ENCODE measurements around the gene RABL3.
"Not testable (repeated sequence)": the region's sequence is repeated elsewhere in the genome, so short reads cannot be mapped to it uniquely, and the experiment has no call there.

The RABL3 gene

GRCh38 chr3:120641696-120642246 is 100.5 kb downstream of the RABL3 start:
- no peak for DNase-seq

GRCh38 chr3:120640231-120640630 is 102.1 kb downstream of the RABL3 start:
- DNase-seq, result no peak

GRCh38 chr3:120638820-120639219 is 103.5 kb downstream of the RABL3 start:
- DNase-seq, result not testable (repeated sequence)

GRCh38 chr3:120637851-120638559 is 104.3 kb downstream of the RABL3 start:
- DNase-seq, result no peak

GRCh38 chr3:120636795-120637401 is 105.4 kb downstream of the RABL3 start:
- peak; percentile 6 for DNase-seq

Data from NCI-H510A treated with DMSO at 0.1 percent for 48 hours (cell line).